ENCODE data around the gene GPR108. TPM values are rescaled to one million over a fixed set of nuclear protein-coding genes. Genes with fewer than 3 reads are reported as not detected.

GPR108 gene
- total RNA-seq, 4 donors from 2014 or later = 57.1 to 80.0 (median 66.9) TPM

DNA sequence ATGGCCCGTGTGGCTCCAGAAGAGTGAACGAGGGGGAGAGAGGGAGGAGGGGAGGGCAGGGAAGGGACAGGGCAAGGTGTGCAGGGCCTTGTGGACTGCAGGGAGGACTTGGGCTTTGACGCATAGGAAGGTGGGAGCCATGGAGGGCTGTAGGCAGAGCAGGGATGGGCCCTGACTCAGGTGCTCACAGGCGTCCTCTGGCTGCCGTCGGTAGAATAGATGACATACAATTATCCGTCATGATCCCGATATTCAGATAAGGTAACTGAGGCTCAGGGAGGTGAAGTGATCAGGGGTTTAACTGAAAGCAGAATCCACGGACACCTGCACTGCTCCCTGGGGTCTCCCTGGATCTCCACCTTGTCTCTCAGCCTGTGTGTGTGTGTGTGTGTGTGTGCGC lies 20.3 kb downstream of the GPR108 start:
- TF ChIP-seq POLR2A (IDR thresholded peaks at IDR 0.05) = no peak
- TF ChIP-seq, protein P1, sequence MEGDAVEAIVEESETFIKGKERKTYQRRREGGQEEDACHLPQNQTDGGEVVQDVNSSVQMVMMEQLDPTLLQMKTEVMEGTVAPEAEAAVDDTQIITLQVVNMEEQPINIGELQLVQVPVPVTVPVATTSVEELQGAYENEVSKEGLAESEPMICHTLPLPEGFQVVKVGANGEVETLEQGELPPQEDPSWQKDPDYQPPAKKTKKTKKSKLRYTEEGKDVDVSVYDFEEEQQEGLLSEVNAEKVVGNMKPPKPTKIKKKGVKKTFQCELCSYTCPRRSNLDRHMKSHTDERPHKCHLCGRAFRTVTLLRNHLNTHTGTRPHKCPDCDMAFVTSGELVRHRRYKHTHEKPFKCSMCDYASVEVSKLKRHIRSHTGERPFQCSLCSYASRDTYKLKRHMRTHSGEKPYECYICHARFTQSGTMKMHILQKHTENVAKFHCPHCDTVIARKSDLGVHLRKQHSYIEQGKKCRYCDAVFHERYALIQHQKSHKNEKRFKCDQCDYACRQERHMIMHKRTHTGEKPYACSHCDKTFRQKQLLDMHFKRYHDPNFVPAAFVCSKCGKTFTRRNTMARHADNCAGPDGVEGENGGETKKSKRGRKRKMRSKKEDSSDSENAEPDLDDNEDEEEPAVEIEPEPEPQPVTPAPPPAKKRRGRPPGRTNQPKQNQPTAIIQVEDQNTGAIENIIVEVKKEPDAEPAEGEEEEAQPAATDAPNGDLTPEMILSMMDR (IDR thresholded peaks at IDR 0.05) = no peak
- WGBS, 2 donors = 70 to 73% methylated on average over 10 of the region's 10 CpGs
- no peak for DNase-seq (ENCODE audit: low spot score in 2 of 2)
- intact Hi-C loops (cut with DNase I; ENCODE audit: low total_unique reads) = no loop called here
- no peak overlapping the region for H3K4me3 ChIP-seq (ENCODE audit: low read depth, poor library complexity, severe bottlenecking)

DNA sequence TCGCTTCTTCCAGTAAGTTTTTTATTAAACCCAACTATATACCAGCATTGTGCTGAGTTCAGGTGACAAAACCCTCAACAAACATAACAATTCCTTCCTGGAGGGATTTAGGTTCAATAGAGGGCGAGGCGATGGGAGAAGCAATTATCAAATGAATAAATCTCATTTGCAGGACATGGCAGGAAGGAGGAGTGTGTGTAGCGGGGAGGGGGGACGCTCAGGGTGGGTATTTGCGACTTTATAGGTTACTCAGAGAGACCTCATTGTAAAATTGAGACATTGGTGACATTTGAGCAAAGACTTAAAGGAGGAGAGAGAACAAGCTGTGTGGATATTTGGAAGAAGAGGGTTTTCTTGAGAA lies 20.8 kb downstream of the GPR108 start:
- intact Hi-C loops (cut with DNase I; ENCODE audit: low total_unique reads) = no loop called here
- DNase-seq (ENCODE audit: low spot score in 2 of 2) = no peak

DNA sequence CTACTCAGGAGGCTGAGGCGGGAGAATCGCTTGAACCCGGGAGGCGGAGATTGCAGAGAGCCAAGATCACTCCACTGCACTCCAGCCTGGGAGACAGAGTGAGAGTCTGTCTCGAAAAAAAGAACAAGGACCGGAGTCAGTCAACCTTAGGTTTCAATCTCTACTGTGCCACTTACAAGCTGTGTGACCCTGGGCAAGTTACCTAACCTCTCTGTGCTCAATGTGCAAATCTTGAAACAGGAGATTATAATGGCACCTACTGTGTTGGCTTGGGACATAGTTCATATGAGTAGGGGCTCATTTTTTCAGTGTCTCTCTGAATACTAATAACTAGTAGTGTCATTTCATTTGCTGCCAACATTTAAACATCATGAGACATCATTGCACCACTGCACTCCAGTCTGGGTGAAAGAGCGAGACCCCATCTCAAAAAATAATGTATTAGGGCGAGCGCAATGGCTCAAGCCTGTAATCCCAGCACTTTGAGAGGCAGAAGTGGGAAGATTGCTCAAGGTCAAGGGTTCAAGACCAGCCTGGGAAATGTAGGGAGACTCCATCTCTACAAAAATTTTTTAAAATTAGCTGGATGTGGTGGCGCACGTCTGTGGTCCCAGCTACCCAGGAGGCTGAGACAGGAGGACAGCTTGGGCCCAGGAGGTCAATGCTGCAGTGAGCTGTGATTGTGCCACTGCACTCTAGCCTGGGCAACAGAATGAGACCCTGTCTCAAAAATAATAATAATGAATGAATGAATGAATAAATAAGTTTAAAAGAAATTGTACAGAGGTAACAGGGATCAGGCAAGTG lies 22.4 kb downstream of the GPR108 start:
- H3K4me3 ChIP-seq (ENCODE audit: low read depth, poor library complexity, severe bottlenecking) = no peak overlapping the region
- no peak for DNase-seq (ENCODE audit: low spot score in 2 of 2)
- WGBS, 2 donors = 87 to 89% methylated on average over 11 of the region's 11 CpGs
- intact Hi-C loops (cut with DNase I; ENCODE audit: low total_unique reads) = no loop called here
- no peak for TF ChIP-seq POLR2A (IDR thresholded peaks at IDR 0.05)
- TF ChIP-seq, protein P1 (IDR thresholded peaks at IDR 0.05) = no peak

More for the DNA sequence above, 20.8 kb downstream of the GPR108 start:
- no peak overlapping the region for H3K4me3 ChIP-seq (ENCODE audit: low read depth, poor library complexity, severe bottlenecking)
- no peak for TF ChIP-seq POLR2A (IDR thresholded peaks at IDR 0.05)
- TF ChIP-seq, protein P1 (IDR thresholded peaks at IDR 0.05) = no peak
- WGBS, 2 donors = 56 to 77% methylated on average over 6 of the region's 6 CpGs

DNA sequence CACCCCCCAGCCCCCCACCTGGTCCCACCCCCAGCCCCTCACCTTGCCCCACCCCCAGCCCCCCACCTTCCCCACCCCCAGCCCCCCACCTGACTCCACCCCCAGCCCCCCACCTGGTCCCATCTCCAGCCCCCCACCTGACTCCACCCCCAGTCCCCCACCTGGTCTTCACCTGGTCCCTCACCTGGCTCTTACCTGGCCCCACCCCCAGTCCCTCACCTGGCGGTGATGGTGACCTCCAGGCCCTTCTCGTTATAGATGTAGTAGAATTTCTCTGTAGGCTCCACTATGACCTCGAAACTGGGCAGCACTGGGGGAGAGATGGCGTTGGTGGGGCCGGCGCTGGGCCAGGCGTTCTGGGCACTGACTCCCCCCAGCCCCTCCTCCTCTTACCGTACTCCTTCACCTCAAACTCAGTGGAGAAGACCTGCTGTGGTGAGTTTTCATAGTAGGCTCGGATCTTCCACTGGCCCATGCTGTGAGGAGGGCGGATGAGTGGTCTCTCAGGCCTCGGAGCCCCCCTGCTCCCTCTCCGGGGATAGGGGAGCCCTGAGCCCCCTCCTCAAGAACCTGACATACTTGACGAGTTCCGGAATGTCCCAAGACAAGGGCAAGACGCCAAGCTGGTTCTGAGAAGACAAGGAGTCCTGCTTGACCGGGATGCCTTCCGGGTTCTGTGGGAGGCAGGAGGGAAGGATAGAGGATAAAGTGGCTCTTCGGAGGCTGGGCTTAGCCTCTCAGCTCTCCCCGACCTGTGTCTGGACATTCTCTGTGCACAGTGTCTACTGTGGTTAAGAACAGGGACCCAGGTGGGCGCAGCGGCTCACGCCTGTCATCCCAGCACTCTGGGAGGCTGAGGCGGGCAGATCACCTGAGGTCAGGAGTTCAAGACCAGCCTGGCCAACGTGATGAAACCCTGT lies 23.3 kb downstream of the GPR108 start:
- no peak overlapping the region for H3K4me3 ChIP-seq (ENCODE audit: low read depth, poor library complexity, severe bottlenecking)
- TF ChIP-seq, protein P1 (IDR thresholded peaks at IDR 0.05) = no peak
- no peak for TF ChIP-seq POLR2A (IDR thresholded peaks at IDR 0.05)
- intact Hi-C loops (cut with DNase I; ENCODE audit: low total_unique reads) = no loop called here
- no peak for DNase-seq (ENCODE audit: low spot score in 2 of 2)
- 72 to 80% methylated on average over 24 of the region's 24 CpGs for WGBS, 2 donors

DNA sequence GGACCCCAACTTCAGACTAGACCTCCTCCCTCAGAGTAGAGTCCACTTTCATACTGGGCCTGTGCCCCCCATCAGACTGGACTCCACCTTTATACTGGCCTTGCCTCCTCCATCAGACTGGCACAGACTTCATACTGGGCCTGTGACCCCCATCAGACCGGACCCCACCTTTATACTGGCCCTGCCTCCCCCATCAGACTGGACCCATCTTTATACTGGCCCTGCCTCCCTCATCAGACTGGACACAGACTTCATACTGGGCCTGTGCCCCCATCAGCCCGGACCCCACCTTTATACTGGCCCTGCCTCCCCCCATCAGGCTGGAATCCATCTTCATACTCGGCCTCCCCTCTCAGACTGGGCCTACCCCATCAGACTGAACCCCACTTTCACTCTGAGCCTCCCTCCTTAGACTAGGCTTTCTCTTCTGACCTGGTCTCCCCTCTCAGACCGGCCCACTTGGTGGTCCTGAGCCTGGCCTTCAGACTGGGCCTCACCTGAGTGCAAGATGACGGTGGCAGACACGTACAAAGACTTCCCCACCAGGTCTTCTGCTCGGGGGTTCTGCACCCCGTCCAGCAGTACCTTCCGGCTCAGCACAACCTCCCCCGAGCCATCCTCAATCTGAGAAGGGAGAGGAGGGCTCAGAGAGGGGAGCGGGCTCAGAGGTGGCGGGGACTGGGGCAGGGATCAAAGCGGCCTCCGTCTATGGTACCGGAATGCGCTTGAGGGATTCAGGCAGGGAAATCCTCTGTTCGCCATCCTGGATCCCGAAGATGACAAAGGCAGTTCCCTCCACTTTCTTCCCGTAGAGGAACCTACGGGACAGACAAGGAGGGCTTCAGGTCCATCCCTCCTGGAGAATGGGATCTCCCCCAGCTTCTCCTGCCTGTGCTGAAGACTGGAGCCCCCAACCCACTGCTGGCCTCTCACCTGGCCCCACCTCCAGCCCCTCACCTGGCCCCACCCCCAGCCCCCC lies 24.4 kb downstream of the GPR108 start:
- H3K4me3 ChIP-seq (ENCODE audit: low read depth, poor library complexity, severe bottlenecking) = no peak overlapping the region
- intact Hi-C loops (cut with DNase I; ENCODE audit: low total_unique reads) = no loop called here
- TF ChIP-seq, protein P1 (IDR thresholded peaks at IDR 0.05) = no peak
- TF ChIP-seq POLR2A (IDR thresholded peaks at IDR 0.05) = no peak
- 87 to 88% methylated on average over 20 of the region's 20 CpGs for WGBS, 2 donors
- DNase-seq (ENCODE audit: low spot score in 2 of 2) = no peak
